Measurements from ENCODE around the gene INA.
A peak's percentile ranks its signal among the peaks of the same experiment; 100 is the strongest.

Gene INA

DNA sequence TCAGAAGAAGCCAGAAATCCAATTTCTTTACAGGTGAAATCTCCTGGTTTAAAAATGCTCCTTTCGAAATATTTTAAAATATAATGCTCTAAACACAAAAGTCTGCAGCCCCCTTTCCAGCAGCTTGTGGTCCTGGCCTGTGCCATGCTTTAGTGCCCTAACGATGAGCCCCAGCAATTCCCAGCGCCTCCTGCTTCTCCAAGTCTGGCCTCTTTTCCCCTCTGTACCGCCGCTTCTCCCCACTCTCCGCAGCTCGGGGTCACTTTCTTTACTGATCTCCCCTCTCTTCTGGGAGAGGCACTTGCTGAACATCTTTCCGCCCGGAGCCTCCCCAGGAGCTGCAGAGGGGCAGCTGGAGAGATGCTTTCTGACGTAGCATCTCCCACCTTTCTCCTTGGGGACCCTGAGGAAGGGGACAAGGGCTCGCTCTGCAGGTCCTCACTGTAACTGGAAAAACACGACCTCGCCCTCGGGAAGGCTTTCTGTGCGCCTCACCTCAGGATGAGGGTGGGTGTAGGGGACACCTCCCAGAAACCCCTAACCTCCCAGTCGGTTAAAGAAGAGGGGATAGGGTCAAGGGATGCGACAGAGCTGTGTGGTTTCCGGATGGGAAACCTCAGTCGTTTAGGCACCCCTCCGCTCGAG is 565 bp upstream of the INA start:
- no peak for DNase-seq

DNA sequence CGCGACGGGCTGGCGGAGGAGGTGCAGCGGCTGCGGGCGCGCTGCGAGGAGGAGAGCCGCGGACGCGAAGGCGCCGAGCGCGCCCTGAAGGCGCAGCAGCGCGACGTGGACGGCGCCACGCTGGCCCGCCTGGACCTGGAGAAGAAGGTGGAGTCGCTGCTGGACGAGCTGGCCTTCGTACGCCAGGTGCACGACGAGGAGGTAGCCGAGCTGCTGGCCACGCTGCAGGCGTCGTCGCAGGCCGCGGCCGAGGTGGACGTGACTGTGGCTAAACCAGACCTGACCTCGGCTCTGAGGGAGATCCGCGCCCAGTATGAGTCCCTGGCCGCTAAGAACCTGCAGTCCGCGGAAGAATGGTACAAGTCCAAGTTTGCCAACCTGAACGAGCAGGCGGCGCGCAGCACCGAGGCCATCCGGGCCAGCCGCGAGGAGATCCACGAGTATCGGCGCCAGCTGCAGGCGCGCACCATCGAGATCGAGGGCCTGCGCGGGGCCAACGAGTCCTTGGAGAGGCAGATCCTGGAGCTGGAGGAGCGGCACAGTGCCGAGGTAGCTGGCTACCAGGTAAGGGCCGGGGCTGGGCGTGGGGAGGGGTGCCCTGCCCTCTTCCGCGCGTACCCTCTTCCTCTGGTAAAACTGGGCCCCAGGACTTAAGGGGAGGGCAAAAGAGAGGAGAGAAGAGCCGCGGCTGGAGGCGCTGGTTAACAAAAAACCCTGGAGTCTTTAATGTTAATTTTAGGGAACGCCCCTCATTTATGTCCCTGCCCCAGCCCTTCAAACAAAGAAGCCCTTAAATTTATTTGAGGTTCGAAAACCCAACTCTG is 987 bp downstream of the INA start:
- no peak for DNase-seq

DNA sequence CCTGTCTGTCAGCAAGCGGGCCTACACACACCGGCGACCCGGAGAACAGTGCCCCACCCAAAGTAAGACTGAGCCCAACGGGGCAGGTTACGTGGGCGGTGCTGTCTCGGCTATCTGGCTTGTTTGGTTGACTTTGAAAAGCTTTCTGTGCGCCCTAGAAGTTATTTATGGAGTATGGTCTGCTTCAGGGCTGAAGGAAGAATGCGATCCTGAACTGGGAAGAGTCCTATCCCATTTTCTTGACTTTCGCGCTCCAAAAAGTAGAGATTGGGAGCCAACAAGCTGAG is 1.5 kb downstream of the INA start:
- DNase-seq = no peak

DNA sequence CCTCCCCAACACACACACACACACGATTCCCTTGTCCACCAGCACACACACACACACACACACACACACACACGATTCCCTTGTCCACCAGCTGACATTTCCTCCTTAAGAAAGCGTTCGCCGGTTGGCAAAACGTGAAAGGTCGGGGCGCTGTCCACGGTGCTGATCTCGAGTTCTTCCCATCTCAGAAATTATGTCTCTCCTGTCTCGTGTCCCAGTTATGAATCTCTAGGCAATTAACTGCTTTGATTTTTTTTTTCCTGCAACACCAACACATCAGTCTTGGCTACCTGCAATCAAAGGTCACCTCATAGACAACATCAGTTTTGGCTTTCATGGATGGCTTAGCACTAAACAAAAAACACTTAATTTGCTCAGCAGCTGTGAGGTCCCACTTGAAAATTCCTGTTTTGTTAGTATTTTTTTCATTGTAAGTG is 1.9 kb downstream of the INA start:
- DNase-seq = peak; percentile 14 to 69

DNA sequence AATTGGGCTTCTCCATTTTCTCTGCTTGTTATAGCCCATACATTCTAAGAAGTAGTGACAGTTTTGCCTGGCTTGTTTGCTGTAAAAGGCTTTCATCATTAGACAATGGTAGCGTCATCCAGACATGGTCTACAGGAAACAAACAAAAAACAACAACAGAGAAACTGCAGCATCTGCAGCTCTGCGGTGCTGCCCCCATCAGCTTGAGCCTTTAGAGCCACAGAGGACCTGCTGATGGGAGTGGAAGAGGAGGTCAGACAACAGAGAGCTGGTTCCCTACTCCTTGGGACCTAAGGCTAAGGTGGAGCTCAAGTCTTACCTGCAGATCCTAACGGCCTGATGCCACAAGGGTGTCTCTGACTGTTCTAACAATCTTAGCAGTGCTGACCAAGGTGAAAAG is 3.1 kb downstream of the INA start:
- no peak for DNase-seq

DNA sequence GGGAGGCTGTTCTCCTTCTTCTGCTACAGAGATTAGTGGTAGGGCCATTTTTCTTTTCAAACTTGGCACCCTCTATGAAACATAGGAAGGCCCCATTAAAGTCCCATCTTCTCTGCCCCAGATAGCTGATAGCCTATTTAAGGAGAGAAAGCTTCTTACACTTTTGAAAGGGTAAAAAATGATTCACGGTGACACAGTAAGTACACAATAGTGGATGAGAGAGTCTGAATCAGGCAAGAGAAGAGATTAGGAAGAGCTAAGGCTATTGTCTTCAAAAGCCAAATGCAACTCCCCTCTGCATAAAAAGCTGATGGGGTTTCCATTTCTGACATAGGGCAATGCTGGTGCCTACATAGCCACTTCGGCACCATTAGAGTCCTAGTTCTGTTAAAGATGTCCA is 3.6 kb downstream of the INA start:
- DNase-seq = no peak

DNA sequence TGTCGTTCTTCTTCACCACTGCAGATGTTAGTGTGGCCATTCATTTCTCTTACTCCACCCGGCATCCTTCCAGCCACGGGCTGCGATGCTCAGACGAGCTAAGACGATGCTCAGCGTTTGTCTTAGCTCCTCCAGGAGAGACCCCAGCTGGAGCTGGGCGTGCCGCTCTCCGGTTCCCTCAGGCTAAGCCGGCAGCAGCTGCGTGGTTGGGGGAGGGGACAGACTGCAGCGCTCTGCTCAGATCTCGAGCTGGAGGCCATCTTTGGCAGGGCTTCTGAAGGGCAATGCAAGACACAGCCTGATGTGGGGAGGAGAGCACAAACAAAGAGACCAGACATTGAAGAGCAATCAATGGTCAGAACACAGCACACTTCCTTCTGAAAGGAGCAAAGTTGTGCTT is 4.8 kb downstream of the INA start:
- no peak for DNase-seq

DNA sequence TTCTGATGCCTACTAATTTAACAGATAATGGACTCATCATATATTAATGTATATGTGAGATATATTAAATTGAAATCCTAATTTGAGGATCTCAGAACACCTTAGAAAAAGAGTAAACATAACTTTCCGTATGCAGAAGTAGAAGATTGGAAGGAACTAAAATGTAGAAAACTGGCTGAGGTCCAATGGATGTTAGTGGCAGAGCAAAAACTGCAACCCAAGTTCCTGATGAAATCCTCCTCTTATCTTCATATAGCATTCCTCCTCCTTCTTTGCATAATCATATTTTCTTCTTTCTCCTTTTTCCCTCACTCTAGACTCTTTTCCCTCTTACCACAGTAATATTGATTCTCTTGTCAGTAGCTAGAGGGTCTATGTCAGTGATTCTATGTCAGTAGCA is 6.0 kb downstream of the INA start:
- DNase-seq = no peak

DNA sequence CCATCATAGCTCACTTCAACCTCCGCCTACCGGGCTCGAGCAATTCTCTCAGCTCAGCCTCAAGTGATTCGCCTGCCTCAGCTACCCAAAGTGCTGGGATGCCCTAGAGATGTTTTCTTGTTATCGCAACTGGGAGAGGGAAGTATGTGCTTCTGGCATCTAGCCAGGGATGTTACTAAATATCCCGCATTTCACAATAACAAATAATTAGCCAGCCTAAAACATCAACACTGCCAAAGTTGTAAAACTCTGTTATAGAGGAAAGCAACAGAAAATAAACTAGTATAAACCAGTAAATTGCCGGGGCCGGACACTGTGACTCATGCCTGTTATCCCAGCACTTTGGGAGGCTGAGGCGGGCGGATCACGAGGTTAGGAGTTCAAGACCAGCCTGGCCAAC is 7.2 kb downstream of the INA start:
- DNase-seq = peak; percentile 68 to 94

DNA sequence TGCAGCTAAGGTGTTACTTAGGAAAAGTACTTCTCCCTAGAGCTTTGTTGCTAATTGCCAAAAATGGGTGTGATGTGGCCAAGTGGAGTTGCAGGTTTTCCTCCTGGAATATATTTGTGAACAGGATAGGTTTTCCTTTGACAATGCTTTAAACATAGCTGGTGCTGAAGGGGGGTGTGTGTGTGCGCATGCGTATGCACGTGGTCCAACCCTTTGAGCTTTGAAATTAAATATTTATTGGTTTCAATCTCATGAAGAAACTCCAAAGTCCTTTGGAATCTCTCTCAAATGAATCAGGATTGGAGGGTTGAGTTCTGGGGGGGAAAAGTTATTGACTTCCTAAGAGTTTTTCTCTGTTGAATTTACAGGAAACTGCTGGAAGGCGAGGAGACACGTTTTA is 11.1 kb downstream of the INA start:
- DNase-seq = no peak

DNA sequence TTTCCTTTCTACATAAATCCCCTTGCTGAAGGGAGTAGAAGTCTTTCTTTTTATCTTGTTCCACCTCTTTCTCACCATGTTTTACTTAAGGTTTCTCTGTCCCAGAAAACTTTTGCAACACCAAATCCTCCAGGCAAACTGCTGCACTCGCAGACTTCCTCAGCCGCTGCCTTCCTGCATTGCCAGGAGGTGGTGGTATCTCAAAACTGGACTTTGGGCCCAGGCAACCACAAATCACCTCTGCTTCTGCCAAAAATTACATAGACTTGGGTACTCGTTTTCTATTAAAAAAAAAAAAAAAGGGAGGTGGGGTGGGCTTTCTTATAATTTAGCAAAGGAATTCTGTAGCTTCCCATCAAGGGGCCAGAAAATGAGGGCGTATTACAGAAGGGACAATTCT is 14.7 kb downstream of the INA start:
- DNase-seq = no peak

DNA sequence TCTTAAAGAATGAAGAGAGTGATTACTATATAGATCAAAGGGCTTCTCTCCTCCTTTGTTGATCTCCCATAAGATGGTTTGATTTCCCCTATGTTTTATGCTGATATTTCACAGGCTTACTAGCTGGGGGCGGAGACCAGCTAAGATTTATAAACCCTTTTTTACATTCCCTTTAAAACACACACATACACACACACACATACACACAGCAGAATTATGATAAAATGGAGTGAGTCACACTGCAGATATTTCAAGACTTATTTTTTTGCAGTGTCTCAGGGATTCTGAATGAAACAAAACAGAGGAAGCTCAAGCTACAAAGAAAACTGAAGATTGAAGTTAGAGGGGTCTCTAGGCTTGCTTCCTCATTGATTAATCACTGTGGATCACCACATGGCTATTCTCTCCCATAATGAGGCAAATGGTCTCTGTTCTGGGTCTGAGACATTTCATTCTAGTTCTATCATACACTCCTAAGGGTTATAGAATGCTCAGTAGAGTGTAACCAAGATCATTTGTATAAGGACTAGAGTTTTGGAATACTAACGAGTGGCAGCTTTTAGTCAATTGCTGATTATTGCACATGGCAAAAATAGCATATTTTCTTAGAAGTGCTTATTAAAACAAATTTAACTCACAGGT is 18.6 kb downstream of the INA start:
- no peak for DNase-seq

DNA sequence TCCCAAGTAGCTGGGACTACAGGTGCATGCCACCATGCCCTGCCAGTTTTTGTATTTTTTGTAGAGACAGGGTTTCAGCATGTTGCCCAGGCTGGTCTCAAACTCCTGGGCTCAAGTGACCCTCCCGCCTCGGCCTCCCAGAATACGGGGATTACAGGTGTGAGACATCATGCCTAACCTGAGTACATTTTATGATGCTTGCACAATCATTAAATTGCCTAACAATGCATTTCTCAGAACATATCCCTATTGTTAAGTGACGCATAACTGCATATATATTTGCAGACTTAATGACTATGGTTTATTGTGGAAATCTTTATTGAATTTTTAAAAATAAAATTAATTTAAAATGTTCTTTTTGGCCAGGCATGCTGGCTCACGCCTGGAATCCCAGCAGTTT is 30.7 kb downstream of the INA start:
- no peak for DNase-seq

DNA sequence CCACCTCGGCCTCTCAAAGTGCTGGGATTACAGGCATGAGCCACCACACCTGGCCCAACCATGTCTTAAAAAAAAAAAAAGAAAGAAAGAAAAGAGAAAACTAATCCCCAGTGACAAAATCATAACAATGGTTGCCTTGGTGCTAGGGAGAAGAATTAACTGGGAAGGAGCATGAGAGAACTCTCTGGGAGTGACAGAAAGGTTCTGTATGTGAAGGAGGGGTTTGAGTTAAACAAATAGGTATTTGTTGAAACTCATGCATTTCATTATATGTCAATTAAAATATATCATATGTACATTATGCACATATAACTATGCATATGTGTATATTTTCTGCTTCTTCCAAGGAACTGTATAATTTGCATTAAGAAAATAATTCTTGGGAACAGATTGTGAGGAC is 33.3 kb downstream of the INA start:
- DNase-seq = no peak

DNA sequence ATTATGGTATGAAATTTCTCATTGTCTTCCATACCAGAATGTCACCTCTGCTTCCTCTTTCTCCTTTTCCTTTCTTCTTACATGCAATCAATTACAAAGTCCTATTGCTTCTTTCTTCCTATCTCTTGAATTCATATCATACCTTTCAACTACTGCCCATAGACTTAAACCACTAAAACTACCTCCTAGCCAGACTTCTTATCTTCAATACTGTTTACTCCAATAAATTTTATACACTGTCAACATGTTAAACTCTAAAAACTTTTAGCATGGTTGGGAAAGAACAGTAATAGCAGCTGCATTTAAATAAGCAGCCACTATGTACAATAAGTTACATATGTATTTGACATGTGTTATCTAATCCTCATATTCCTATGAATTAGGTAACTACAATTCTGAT is 39.1 kb downstream of the INA start:
- DNase-seq = no peak

DNA sequence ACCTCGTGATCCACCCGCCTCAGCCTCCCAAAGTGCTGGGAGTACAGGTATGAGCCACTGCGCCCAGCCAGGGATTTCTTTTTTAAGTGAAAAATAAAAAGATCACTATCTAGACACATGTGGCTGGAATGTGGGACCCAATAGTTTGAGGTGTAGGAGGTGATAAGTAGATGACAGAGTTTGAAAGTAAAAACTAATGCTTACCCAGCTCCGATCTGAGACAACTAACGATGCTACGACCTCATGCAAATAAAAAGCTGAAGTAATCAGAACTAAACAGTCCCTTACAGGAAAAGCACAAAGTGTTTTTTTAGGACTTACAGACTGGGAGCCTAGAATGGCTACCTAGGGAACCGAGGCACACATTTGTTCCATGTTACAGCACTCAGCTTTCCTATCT is 51.0 kb downstream of the INA start:
- DNase-seq = no peak

DNA sequence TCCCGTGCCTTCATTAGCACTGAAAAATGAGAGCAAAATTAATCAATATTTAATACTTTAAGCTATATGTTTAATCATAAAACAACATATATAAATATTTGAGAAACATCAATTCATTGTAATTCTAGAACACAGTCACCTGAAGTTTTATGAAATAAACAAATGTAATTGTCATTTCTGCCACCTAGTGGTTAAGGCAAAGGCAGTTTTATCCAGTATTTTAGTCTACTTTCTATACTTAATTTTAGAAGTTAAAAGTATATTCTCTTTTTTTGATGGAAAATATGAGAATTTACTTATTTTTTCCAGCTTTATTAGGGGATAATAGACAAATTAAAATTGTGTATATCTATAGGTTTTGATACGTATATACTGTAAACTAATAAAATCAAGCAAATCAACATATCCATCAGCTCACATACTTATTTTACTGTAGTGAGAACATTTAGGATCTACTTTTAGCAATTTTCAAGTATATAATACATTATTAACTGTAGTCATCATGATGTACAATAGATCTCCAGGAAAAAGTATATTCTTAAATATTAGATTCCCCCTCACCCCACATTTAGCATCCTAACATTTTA is 57.1 kb downstream of the INA start:
- peak; percentile 8 to 55 for DNase-seq

DNA sequence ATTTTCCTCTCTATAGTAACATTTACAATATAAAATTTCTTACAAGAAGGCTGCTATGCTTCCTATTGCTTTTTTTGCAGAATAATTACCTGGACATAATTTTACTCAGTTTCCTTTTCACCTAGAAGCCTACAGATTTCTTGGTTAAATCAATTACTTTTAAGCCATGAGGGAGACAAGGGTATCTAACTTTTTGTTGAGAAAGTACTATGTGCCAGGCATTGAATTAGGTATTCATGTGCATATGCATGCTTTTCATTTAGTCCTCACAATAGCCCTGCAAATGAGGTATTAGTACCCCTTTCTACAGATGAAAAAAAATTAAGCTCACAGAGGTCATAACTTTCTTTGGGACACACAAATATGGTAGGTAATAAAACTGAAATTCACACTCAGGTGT is 57.6 kb downstream of the INA start:
- no peak for DNase-seq

DNA sequence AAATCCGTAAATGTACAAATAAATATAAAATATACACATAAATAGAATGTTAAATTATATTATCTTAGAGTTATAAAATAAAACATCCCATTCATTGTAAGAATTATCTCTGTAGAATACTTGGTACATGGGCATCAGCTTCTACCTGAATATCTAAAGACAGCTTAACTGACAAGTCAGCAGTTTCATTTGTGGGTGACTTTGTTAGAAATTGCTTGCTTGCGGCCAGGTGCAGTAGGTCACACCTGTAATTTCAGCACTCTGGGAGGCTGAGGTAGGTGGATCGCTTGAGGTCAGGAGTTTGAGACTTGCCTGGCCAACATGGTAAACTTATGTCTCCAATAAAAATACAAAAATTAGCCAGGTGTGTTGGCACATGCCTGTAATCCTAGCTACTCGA is 59.4 kb downstream of the INA start:
- DNase-seq = no peak
